Stimulated activated CD8-positive, alpha-beta memory T cell treated with anti-CD3 and anti-CD28 coated beads, Interleukin-2, amount 100 ng/mL, for 1 hour (primary cell): ENCODE results near the gene NSMCE4A.
"Not testable (repeated sequence)": the region's sequence is repeated elsewhere in the genome, so short reads cannot be mapped to it uniquely, and the experiment has no call there.

Source experiments
- DNase-seq, 2 donors: peaks; one replicate each; pipeline ENCODE4 v3.0.0-alpha.2; 2020; ENCODE audit warnings: low read depth in 2 of 2

The NSMCE4A gene

DNA sequence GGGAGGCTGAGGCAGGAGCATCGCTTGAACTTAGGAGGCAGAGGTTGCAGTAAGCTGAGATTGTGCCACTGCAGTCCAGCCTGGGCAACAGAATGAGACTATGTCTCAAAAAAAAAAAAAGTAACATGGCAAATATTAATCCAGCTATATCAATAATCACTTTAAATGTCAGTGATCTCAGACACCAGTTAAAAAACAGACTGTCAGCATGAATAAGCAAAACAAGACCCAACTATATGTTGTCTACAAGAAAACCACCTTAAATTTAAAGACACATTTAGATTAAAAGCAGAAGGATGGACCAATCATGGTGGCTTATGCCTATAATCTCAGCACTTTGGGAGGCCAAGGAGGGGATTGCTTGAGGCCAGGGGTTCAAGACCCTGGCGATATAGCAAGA lies 38.7 kb downstream of the NSMCE4A start:
- DNase-seq, result no peak

GRCh38 chr10:121935702-121936101 lies 39.3 kb downstream of the NSMCE4A start:
- DNase-seq, result no peak

GRCh38 chr10:121930268-121931085 lies 44.5 kb downstream of the NSMCE4A start:
- DNase-seq, result not testable (repeated sequence)

GRCh38 chr10:121929585-121930267 lies 45.3 kb downstream of the NSMCE4A start:
- DNase-seq, result not testable (repeated sequence)

DNA sequence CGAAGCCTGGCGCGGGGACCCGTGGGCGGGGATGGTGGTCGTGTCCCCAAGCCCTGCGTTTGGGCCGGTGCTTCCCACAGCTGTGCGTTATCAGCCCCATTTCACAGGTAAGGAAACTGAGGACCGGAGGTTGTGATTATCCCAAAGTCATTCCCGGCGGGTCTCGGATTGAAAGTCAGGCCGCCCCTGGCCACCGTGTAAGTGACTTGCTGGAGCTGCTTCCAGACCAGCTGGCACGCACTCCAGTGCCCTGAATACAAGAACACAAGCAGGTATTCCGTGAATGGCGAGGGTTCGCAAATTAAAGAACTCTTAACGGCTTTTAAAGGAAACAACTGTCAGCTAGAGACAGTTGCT lies 46.5 kb downstream of the NSMCE4A start:
- DNase-seq, result no peak

- peak; percentile 55 to 67 for DNase-seq
Observed at GRCh38 chr10:121927841-121928527, 47.0 kb downstream of the NSMCE4A start, which contains the start of gene ATE1. Gene ATE1 (minus strand): TSS chr10:121928031. CDS start chr10:121927949, 82 bp downstream.

DNA sequence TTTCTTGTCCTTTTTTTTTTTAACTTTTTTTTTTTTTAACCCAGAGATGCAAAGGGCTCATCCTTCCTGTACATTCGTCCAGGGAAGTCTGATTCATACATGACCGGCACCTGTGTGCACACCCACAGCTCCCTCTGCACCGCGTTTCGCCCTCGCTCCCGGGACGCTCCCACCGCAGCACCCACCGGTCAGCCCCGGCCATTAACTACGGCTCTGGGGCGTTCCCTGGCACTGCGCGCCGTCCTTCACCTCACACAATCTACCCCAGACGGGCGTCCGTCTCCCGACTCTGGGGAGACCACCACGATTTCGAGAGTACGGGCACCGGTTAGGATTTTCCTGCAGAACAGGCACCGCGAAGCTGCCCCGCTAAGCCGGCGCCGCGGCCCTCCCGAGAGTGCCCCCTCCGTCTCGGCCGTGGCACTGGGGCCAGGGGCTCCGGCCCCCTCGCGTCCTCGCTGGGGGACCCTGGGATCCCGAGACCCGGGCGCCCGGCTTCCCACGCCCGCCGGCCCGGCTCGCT lies 47.6 kb downstream of the NSMCE4A start:
- peak in 1 of 2 donors; percentile 7 for DNase-seq

DNA sequence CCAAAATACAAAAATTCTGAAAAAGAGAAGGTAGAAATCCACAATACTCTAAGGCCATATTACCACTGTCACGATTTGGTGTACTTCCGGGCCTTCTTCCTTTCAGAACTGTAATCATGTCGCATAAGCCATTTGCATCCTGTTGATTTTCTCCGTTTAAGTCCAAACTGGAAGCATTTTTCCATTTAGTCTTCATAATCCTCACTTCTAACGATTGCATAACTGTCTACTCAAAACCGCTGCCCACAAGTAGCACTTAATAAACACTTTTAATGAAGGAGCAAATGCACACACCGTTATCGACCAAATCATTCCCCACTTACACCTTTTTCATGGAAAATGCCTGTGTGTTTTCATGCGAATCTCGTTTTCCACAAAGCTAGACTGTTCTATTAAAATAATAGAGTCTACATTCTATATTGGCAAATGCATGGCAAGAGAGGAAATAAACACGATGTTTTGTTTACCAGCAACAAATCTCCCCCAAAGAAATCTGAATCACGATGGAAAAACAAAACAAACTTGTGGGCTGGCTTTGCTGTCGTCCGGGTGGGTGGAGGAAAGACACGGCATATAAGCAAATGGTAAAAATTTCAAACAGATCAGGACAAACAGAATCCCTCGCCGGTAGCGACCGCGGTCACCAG lies 48.2 kb downstream of the NSMCE4A start:
- no peak for DNase-seq

DNA sequence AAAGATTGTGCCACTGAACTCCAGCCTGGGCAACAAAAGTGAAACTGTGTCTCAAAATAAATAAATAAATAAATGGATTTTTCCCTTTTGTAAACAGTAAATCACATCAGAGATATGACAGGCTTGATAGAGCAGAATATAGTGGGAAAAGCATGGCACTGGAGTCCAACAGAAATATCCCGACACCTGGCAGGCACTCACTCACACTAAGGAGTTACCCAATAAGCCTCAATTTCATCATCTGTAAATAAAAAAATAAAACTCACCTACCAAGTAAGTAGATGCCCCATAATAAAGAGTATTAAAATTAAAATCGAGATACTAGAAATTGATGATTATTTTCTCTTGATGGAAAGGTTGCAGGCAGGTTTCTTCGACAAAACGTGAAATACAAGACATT lies 48.9 kb downstream of the NSMCE4A start:
- no peak for DNase-seq

GRCh38 chr10:121921238-121921931 lies 53.6 kb downstream of the NSMCE4A start:
- DNase-seq, result no peak

- DNase-seq, result no peak
Observed at GRCh38 chr10:121919666-121920065, 55.4 kb downstream of the NSMCE4A start.

GRCh38 chr10:121918800-121919199 lies 56.2 kb downstream of the NSMCE4A start:
- DNase-seq, result not testable (repeated sequence)

DNA sequence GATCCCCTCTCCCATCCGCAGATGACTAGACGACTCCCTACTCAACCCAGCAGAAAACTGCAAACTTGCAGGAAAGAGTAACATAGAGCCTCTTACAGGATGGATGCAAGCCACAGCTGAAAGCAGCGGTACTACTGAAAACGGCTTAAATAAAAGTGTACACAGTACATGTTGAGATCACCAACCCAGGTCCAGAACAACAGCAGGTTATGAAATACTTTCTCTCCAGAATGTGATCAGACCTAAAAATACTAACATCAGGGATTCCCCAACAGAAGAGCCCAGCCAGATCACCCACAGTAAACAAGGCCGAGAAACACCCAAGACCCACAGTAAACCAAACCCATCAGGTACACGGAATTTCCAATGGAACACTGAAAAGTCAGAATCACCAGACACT lies 60.4 kb downstream of the NSMCE4A start:
- no peak for DNase-seq

DNA sequence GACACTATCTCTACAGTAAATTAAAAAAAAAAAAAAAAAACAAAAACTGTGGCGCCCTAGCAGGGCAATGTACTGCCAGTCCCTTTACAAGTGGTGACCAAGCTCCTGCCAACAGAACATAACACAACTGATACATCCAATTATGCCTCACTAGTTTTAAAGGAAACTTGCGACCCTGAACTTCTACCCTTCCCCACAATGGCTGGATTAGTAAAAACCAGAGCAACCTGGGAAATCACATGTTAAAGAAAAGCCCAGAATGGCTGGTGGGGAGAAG lies 63.7 kb downstream of the NSMCE4A start:
- no peak for DNase-seq

DNA sequence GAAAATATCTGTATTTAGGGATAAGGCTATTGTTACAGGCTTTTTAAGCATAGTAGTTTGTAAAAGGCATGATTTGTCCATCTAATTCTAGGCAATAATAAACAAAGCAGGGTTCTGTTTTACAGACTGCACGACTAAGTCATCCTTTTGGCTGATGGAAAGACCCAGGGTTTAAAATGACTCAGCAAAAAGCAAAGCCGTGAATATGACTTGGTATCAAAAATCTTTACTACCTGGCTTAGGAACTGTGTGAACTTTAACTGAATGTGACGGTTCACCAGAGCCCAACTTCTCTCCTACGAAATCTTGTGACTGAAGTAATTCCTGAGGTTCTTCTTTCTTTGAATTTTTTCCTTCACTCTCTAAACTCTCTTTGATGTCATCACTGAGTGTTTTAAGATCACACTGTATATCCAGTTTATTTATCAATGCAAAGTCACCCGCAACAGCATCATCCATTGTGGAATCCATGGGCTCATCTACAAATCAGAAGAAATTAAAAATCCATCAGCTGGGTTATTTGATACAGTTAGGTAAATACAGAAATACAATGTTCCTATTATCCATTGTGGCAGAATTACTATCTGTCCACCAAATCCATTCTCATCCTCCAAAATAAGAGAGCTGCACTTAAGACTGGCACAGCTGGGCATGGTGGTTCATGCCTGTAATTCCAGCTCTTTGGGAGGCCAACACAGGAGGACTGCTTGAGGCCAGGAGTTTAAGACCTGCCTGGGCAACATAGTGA lies 64.2 kb downstream of the NSMCE4A start:
- DNase-seq, result no peak
